K562 (cell line): ENCODE results near the gene IL20RB. TPM values are rescaled to one million over a fixed set of nuclear protein-coding genes. Genes with fewer than 3 reads are reported as not detected.

Experiments used
- ATAC-seq: fragments of 200-7000 bp; cut with Tn5 transposase; 3 replicates; pipeline ENCODE4 v1.9.1; 2020; ENCODE audit warnings: moderate library complexity
- BruUV-seq: library from RNA; stranded (reverse); fragments of 400-500 nt; replicated peaks from 2 replicates; lab custom pipeline; 2021; lab: Mats Ljungman, UMichigan
- CTCF ChIA-PET: fragments of 300-600 bp; formaldehyde crosslinking; extraction: SDS; loops from one replicate; lab custom pipeline; 2021; ENCODE audit warnings: low intra/inter-chr PET ratio; lab: Yijun Ruan, JAX
- POLR2A ChIA-PET: fragments of 300-600, 350-650 bp; sonication (Branson Sonifier 250); formaldehyde crosslinking; extraction: SDS; loops from one replicate; lab custom pipeline; 2021; ENCODE audit warnings: antibody characterized with exemption, inconsistent platforms; lab: Yijun Ruan, JAX
- DNase-seq, 4 experiments: peaks; one replicate each; pipeline versions ENCODE4 v3.0.0 to v3.0.0-alpha.2; 2011 to 2018; ENCODE audit warnings: low spot score in 3 of 4, mixed read lengths in 3 of 4; ENCODE audit errors: extremely low read depth in 1 of 4
- FAIRE-seq: peaks from 2 replicates; lab custom pipeline; 2011; peaks lifted over from hg19 to GRCh38; lab: Jason Lieb, UNC
- H2AFZ ChIP-seq: 2 replicates; pipeline ENCODE4 v1.6.0; 2011; ENCODE audit warnings: low read depth, low read length, control low read depth, inconsistent platforms
- H3K27ac ChIP-seq: fragments of 200-600 bp; 3 replicates; pipeline ENCODE4 v1.8.0; 2011; ENCODE audit warnings: low read depth, mild to moderate bottlenecking, control low read depth, inconsistent platforms, low read length, moderate library complexity, mixed read lengths; ENCODE audit errors: extremely low read depth
- H3K27me3 ChIP-seq, 2 experiments: fragments of 300-600 bp in 1 of 2; 2 replicates in 1 of 2; 3 replicates in 1 of 2; pipeline versions ENCODE4 v1.6.0 to v1.8.0; 2011; ENCODE audit warnings: inconsistent platforms in 2 of 2, low read length in 2 of 2, mild to moderate bottlenecking in 1 of 2, mixed read lengths in 1 of 2, moderate library complexity in 1 of 2; ENCODE audit not compliant: control insufficient read depth in 2 of 2, insufficient read depth in 2 of 2
- H3K36me3 ChIP-seq: fragments of 300-600 bp; 3 replicates; pipeline ENCODE4 v1.8.0; 2011; ENCODE audit warnings: mild to moderate bottlenecking, low read length, inconsistent platforms; ENCODE audit not compliant: control insufficient read depth, insufficient read depth
- H3K4me1 ChIP-seq, 2 experiments: fragments of 200-600 bp in 1 of 2; replicated peaks in 1 of 2; 2 replicates in 1 of 2; 3 replicates in 1 of 2; pipeline versions ENCODE4 v1.5.1 to v1.8.0; 2011; ENCODE audit warnings: inconsistent platforms in 2 of 2, low read length in 2 of 2, mild to moderate bottlenecking in 1 of 2, mixed read lengths in 1 of 2, moderate library complexity in 1 of 2; ENCODE audit not compliant: control insufficient read depth in 2 of 2, insufficient read depth in 2 of 2
- H3K4me2 ChIP-seq: 2 replicates; pipeline ENCODE4 v1.6.1; 2011; ENCODE audit warnings: low read length, control low read depth, inconsistent platforms, mixed read lengths; ENCODE audit not compliant: insufficient read depth
- H3K4me3 ChIP-seq: fragments of 200-600 bp; sonication (generic), shearing (Covaris generic); 2 replicates; pipeline ENCODE4 v1.5.1; 2016; ENCODE audit warnings: control low read depth, inconsistent platforms
- H3K79me2 ChIP-seq: fragments of 200-600 bp; 3 replicates; pipeline ENCODE4 v1.8.0; 2011; ENCODE audit warnings: low read length, inconsistent platforms; ENCODE audit not compliant: control insufficient read depth, insufficient read depth
- H3K9ac ChIP-seq, 2 experiments: 2 replicates each; pipeline versions ENCODE4 v1.6.0 to v1.6.1; 2011; ENCODE audit warnings: low read depth in 2 of 2, low read length in 2 of 2, control low read depth in 1 of 2, inconsistent platforms in 1 of 2, mild to moderate bottlenecking in 1 of 2, mixed read lengths in 1 of 2; ENCODE audit not compliant: insufficient read depth in 1 of 2
- H3K9me1 ChIP-seq: one replicate; pipeline ENCODE4 v1.6.0; 2011; ENCODE audit warnings: inconsistent platforms, mild to moderate bottlenecking, low read length, moderate library complexity; ENCODE audit not compliant: control insufficient read depth, insufficient read depth
- H3K9me3 ChIP-seq: replicated peaks from 2 replicates; pipeline ENCODE4 v1.5.1; 2011; ENCODE audit warnings: low read depth, low read length, inconsistent platforms; ENCODE audit not compliant: control insufficient read depth, insufficient read depth
- H4K20me1 ChIP-seq: replicated peaks from 2 replicates; pipeline ENCODE4 v1.6.1; 2011; ENCODE audit warnings: low read length, inconsistent platforms, mixed read lengths; ENCODE audit not compliant: control insufficient read depth, insufficient read depth
- ARID1B ChIP-seq: fragments of 450-650 bp; IDR thresholded peaks from 2 replicates; pipeline ENCODE4 v1.6.1; 2016; ENCODE audit warnings: antibody characterized with exemption, mild to moderate bottlenecking, inconsistent platforms
- CHD1 ChIP-seq: fragments of 200-600 bp; sonication (generic); IDR thresholded peaks from one replicate; pipeline ENCODE4 v1.6.1; 2012; ENCODE audit warnings: mild to moderate bottlenecking, moderate library complexity, low read length, inconsistent platforms
- CTCF ChIP-seq, 3 experiments: IDR thresholded peaks in 2 of 3; conservative IDR thresholded peaks in 1 of 3; 2 replicates each; pipeline ENCODE4 v1.5.1; 2011 to 2012; ENCODE audit warnings: low read length in 3 of 3, mild to moderate bottlenecking in 3 of 3, control low read depth in 2 of 3, improper control_type of control experiment in 1 of 3, inconsistent platforms in 1 of 3, low read depth in 1 of 3, mixed read lengths in 1 of 3, moderate library complexity in 1 of 3; ENCODE audit not compliant: insufficient read depth in 2 of 3
- DPF2 ChIP-seq: fragments of 450-650 bp; IDR thresholded peaks from 2 replicates; pipeline ENCODE4 v1.6.1; 2016
- ETV1 ChIP-seq: fragments of 450-650 bp; conservative IDR thresholded peaks from 2 replicates; pipeline ENCODE4 v1.6.1; 2016; ENCODE audit warnings: missing genetic modification characterization, control low read depth, low read depth, missing compliant biosample characterization
- FOSL1 ChIP-seq: fragments of 200-800 bp; sonication (Bioruptor generic); conservative IDR thresholded peaks from 2 replicates; pipeline ENCODE4 v1.6.1; 2016; ENCODE audit warnings: missing genetic modification characterization, missing compliant biosample characterization
- KLF13 ChIP-seq: fragments of 450-650 bp; IDR thresholded peaks from 2 replicates; pipeline ENCODE4 v1.6.1; 2016; ENCODE audit warnings: missing genetic modification characterization, low read depth, mild to moderate bottlenecking, missing compliant biosample characterization, moderate library complexity, borderline replicate concordance
- MBD2 ChIP-seq: sonication (generic); IDR thresholded peaks from 2 replicates; pipeline ENCODE4 v1.6.1; 2016; ENCODE audit warnings: low read depth, borderline replicate concordance
- MCM3 ChIP-seq: fragments of 450-650 bp; IDR thresholded peaks from 2 replicates; pipeline ENCODE4 v1.6.1; 2016
- NCOA4 ChIP-seq: fragments of 450-650 bp; IDR thresholded peaks from 2 replicates; pipeline ENCODE4 v1.6.1; 2018; ENCODE audit warnings: mild to moderate bottlenecking; ENCODE audit not compliant: partially characterized antibody
- PHF20 ChIP-seq: fragments of 450-650 bp; IDR thresholded peaks from 2 replicates; pipeline ENCODE4 v1.6.1; 2018; ENCODE audit not compliant: partially characterized antibody
- SOX6 ChIP-seq: fragments of 450-650 bp; IDR thresholded peaks from 2 replicates; pipeline ENCODE4 v1.6.1; 2014; ENCODE audit warnings: mild to moderate bottlenecking
- STAT5B ChIP-seq: fragments of 250-450 bp; sonication (Bioruptor Pico); IDR thresholded peaks from 2 replicates; pipeline ENCODE4 v1.8.0; 2021; ENCODE audit warnings: mild to moderate bottlenecking, inconsistent platforms
- TAF9B ChIP-seq: fragments of 450-650 bp; IDR thresholded peaks from 2 replicates; pipeline ENCODE4 v1.6.1; 2018; ENCODE audit warnings: mild to moderate bottlenecking; ENCODE audit not compliant: partially characterized antibody
- ZNF316 ChIP-seq: fragments of 450-650 bp; IDR thresholded peaks from 2 replicates; pipeline ENCODE4 v1.6.1; 2016
- ZNF408 ChIP-seq: fragments of 250-450 bp; sonication (Bioruptor Pico); IDR thresholded peaks from 2 replicates; pipeline ENCODE4 v1.4.0; 2020; ENCODE audit warnings: low read depth, mild to moderate bottlenecking, moderate library complexity
- WGBS: fragments of 100-300 bp; shearing (Covaris generic); methylation state at CpG from one replicate; pipeline ENCODE4 v1.1.6; 2016; ENCODE audit warnings: low coverage, mixed read lengths; ENCODE audit not compliant: insufficient coverage; ENCODE audit errors: missing lambda C conversion rate; 5-methylcytosine and 5-hydroxymethylcytosine counted together
- in situ Hi-C: fragments of 300-500 bp; cut with MboI; formaldehyde crosslinking; loops from 4 replicates; pipeline ENCODE4 v1.15.0; 2018; ENCODE audit warnings: inconsistent platforms, mixed read lengths
- intact Hi-C: fragments of 100-400 bp; cut with micrococcal nuclease; formaldehyde crosslinking; loops from 2 replicates; pipeline ENCODE4 v1.14.2; 2022
- polyA plus RNA-seq, 8 experiments: library from polyadenylated mRNA; depleted of rRNA in 4 of 8; stranded (reverse) in 5 of 8; unstranded in 3 of 8; fragments of >200 nt; fragmentation: Nextera tagmentation in 2 of 8; fragmentation: Illumina TruSeq in 1 of 8; extraction: Ambion mirVana in 2 of 8; extraction: Trizol in 1 of 8; gene quantifications; 2 replicates each; pipeline versions ENCODE4 v1.2.1 to v1.2.3, GENCODE V29; 2011 to 2014; ENCODE audit warnings: inconsistent platforms in 1 of 8, missing spikeins in 1 of 8
- total RNA-seq, 7 experiments: library from RNA; depleted of rRNA in 6 of 7; stranded (reverse); fragments of >200 nt in 6 of 7; fragmentation: Illumina TruSeq in 2 of 7; extraction: Trizol in 2 of 7; gene quantifications; 2 replicates each; pipeline versions ENCODE4 v1.2.1 to v1.2.3, GENCODE V29; 2011 to 2021; ENCODE audit warnings: low replicate concordance in 1 of 7

Gene IL20RB
- total and polyA plus RNA-seq, 9 of the 15 experiments (the other 6 are each of a cell fraction or from before 2014, with no cell fraction given), result 0.77 to 9.9 (median 6.1) TPM

GRCh38 chr3:136916223-136916622, 41.6 kb upstream of the IL20RB start:
- ChIA-PET POLR2A (no interaction called here), CTCF (no interaction called here)
- in situ Hi-C loops (no loop called here), intact Hi-C loops (no loop called here)
- Histone ChIP-seq H3K36me3 (no peaks in the 10 kb centered on the region), H3K4me2 (no peak overlapping the region), H3K79me2 (peaks cover 95% of the 10 kb centered on the region), H3K27me3 (no peaks in the 10 kb centered on the region), H4K20me1 (no peaks in the 10 kb centered on the region), H3K9me1 (no peaks in the 10 kb centered on the region), H3K9ac (no peak overlapping the region), H3K4me1 (peaks cover 3 to 11% of the 10 kb centered on the region in 2 experiments; a peak in 2 of 5 replicates), H3K27ac (no peak overlapping the region), H2AFZ (no peak overlapping the region), H3K9me3 (no peaks in the 10 kb centered on the region), H3K4me3 (no peak overlapping the region)
- DNase-seq, result peak in 1 of 4 experiments; percentile 19
- no peak for TF ChIP-seq MBD2
- no peak for TF ChIP-seq PHF20
- no TSS peak for BruUV-seq
- WGBS, result 50% methylated on average over 1 of the region's 1 CpG
- ATAC-seq, result peak; percentile 73
- FAIRE-seq, result no peak

GRCh38 chr3:136919799-136920580, 37.8 kb upstream of the IL20RB start:
- no TSS peak for BruUV-seq
- WGBS, result 44% methylated on average over 1 of the region's 1 CpG
- H3K4me1 ChIP-seq, result peaks cover 0 to 1% of the 10 kb centered on the region in 2 experiments; a peak in 1 of 5 replicates
- H4K20me1 ChIP-seq, result no peaks in the 10 kb centered on the region
- H2AFZ ChIP-seq, result no peak overlapping the region
- no peak overlapping the region for H3K4me2 ChIP-seq
- ATAC-seq (no peak), FAIRE-seq (peak; percentile 6), DNase-seq (no peak)
- no peaks in the 10 kb centered on the region; the same call in 2 of the 3 replicates for H3K36me3 ChIP-seq
- H3K4me3 ChIP-seq, result no peak overlapping the region
- no peaks in the 10 kb centered on the region for H3K9me3 ChIP-seq
- in situ Hi-C loops (no loop called here), intact Hi-C loops (no loop called here)
- H3K27ac ChIP-seq, result 0 out of 3 replicates have a peak overlapping the region, but pooled peaks have one; percentile 10
- no peak overlapping the region for H3K9ac ChIP-seq
- H3K79me2 ChIP-seq, result peaks cover 90% of the 10 kb centered on the region
- no peaks in the 10 kb centered on the region for H3K27me3 ChIP-seq
- ChIA-PET POLR2A (no interaction called here), CTCF (no interaction called here)
- H3K9me1 ChIP-seq, result no peaks in the 10 kb centered on the region
- TF ChIP-seq SOX6 (peak; percentile 71), TAF9B (no peak), ARID1B (peak; percentile 23; the same call in 1 of the 2 replicates), NCOA4 (no peak), STAT5B (no peak), CTCF (IDR thresholded peaks at IDR 0.05 in 2 of 3, conservative IDR thresholded peaks at IDR 0.05 in 1 of 3; ENCODE audit: insufficient read depth in 2 of 3, low read depth in 1 of 3, low read length in 3 of 3) (no peak), KLF13 (tag) (no peak), DPF2 (peak; percentile 36; the same call in 1 of the 2 replicates), MCM3 (no peak), FOSL1 (tag) (peak; percentile 37), CHD1 (no peak), ZNF316 (peak; percentile 55), ETV1 (tag) (peak; percentile 66), ZNF408 (CRISPR knock-in tag) (no peak)
